HEK293T (cell line): ENCODE measurements around the gene HIRA.

Source experiments
- ARNT ChIP-seq: fragments of 450-650 bp; IDR thresholded peaks from 2 replicates; pipeline ENCODE4 v1.6.1; 2017; ENCODE audit warnings: mild to moderate bottlenecking
- BHLHE40 ChIP-seq: fragments of 450-650 bp; IDR thresholded peaks from 2 replicates; pipeline ENCODE4 v1.6.1; 2016; ENCODE audit warnings: mild to moderate bottlenecking, moderate library complexity, borderline replicate concordance
- FOXA1 ChIP-seq: fragments of 450-650 bp; IDR thresholded peaks from 2 replicates; pipeline ENCODE4 v1.6.1; 2016; ENCODE audit warnings: mild to moderate bottlenecking
- FOXK2 ChIP-seq: fragments of 450-650 bp; IDR thresholded peaks from 2 replicates; pipeline ENCODE4 v1.6.1; 2016; ENCODE audit warnings: mild to moderate bottlenecking
- FOXM1 ChIP-seq: fragments of 450-650 bp; IDR thresholded peaks from 2 replicates; pipeline ENCODE4 v1.6.1; 2017; ENCODE audit warnings: mild to moderate bottlenecking, borderline replicate concordance
- NFRKB ChIP-seq: fragments of 450-650 bp; IDR thresholded peaks from 2 replicates; pipeline ENCODE4 v1.6.1; 2016; ENCODE audit warnings: mild to moderate bottlenecking, moderate library complexity
- SP1 ChIP-seq: fragments of 450-650 bp; IDR thresholded peaks from 2 replicates; pipeline ENCODE4 v1.6.1; 2017
- SUZ12 ChIP-seq: fragments of 450-650 bp; IDR thresholded peaks from 2 replicates; pipeline ENCODE4 v1.6.1; 2016; ENCODE audit warnings: mild to moderate bottlenecking
- TF ChIP-seq, protein P1 (sequence below): fragments of 450-650 bp; IDR thresholded peaks from 2 replicates; pipeline ENCODE4 v1.6.1; 2016

DNA sequence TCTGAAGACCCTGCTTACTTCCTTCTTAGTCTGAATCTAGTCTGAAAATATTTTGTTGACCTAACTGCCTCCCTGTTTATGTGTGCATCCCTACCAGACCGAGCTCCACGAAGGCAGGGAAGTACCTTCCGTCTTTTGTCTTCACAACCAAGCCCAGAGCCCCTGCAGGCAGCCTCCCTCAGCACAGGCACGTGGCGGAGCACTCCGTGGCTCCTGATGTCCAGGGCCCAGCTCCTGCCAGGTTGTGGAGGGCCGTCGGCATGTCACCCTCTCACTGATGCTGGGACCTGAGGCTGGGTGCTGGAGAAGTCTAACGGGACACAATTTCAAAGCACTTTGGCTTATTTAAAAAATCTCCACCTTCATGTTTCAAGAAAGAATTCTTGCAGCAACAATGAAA is 80.6 kb downstream of the HIRA start:
- no peak for TF ChIP-seq SUZ12
- TF ChIP-seq FOXM1: no peak
- no peak for TF ChIP-seq SP1
- no peak for TF ChIP-seq BHLHE40
- no peak for TF ChIP-seq FOXA1
- no peak for TF ChIP-seq FOXK2
- TF ChIP-seq, protein P1, sequence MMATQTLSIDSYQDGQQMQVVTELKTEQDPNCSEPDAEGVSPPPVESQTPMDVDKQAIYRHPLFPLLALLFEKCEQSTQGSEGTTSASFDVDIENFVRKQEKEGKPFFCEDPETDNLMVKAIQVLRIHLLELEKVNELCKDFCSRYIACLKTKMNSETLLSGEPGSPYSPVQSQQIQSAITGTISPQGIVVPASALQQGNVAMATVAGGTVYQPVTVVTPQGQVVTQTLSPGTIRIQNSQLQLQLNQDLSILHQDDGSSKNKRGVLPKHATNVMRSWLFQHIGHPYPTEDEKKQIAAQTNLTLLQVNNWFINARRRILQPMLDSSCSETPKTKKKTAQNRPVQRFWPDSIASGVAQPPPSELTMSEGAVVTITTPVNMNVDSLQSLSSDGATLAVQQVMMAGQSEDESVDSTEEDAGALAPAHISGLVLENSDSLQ: no peak
- no peak for TF ChIP-seq NFRKB
- no peak for TF ChIP-seq ARNT
